A172 (cell line): Measurements from ENCODE around the gene MEAF6. TPM values are rescaled to one million over a fixed set of nuclear protein-coding genes. Genes with fewer than 3 reads are reported as not detected.

Experiments used
- DNase-seq: peaks from one replicate; pipeline ENCODE4 v3.0.0-alpha.2; 2015; ENCODE audit warnings: low spot score
- total RNA-seq: library from RNA; depleted of rRNA; stranded (reverse); fragments of >200 nt; shearing (Covaris generic); gene quantifications from 2 replicates; pipeline ENCODE4 v1.2.3, GENCODE V29; 2014

The MEAF6 gene
- total RNA-seq, 1 experiment from 2014 or later: 68.5 TPM

DNA sequence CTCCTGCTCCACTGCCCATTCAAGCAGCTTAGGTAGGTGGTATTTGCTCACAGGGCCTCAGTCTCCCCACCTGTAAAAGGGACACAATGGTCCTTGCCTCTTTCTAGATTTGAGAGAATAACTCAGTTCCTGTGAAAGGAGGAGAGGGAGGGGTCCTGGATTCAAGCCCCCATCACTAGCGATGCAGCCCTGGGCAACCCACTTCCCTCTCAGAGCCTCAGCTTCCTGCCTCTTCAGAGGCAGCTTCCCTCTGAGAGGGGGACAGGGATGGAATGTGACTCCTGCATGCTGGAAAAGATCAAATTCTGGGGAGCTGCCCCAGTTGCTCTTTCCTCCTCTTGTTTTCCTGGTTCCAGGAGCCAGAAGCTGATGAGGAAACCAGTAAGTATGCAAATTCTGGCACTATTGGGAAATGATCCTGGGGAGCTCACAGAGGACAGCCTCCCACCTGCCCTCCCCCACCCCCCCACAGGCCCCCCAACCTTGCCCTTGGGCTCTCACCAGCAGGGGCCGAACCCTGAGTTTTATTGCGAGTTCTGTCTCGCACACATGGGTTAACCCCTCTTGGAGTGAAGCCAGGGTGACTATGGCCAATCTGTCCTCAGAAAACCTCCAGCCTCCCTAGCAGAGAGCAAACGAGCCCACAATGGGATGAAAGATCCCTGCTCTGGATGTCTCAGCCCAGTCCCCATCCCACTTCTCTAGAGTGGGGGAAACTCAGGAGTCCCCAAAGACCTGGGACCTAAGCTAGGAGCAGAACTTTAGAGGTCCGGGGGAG lies 28.5 kb downstream of the MEAF6 start:
- no peak for DNase-seq

DNA sequence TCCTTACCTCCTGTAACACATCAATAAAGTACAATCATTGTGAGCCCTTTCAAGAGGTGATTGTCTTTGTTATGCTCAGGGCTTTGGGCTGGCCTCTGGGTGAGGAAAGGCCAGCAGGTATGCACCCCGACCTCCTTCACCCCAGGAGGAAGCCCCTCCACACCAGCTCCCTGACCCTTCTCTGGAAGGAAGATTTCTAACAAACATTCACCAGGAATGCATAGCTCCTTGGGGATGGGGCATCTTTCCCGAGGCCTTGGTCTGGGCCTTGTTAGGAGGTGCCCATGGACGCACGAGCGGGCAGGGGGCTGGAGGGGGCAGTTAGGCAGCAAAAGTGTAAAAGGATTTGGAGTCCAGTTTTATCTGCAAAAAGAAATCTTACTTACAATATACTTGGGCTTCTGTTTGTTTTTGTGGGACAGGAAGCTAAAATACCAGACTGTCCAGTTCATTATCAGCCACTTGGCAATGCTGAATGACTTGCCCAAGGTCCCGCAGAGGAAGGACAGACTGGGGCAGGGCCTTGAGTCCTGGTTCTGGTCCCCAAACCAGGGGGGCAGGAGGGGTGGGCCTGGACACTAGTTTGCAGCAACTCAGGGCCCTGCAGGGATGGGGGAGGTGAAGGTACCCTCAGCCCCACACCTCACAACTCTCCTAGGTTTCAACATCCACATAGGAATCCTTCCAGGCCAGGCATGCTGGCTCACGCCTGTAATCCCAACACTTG lies 30.1 kb downstream of the MEAF6 start:
- DNase-seq: no peak

DNA sequence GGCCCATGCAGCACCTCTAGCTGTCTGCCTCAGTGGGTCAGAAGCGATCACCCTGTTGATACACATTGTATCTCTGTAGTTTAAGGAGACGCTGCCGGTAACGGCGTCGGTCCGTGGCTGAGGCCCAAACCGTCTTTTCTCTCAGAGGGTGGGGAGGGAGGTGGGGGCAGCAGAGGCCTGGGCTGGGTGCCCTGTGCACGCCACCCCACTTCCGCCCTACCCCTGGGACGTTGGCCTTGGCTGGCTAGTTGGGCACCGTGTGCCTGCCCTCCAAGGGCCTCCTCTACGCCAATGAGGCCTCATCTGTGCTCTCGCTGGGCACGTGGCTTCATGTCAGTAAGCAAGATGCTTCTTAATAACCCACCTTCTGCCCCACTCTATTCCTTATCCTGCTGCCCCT lies 30.8 kb downstream of the MEAF6 start:
- DNase-seq: no peak

GRCh38 chr1:37482796-37483744 lies 31.5 kb downstream of the MEAF6 start:
- DNase-seq: no peak

- no peak for DNase-seq
Measured at GRCh38 chr1:37482004-37482785, 32.4 kb downstream of the MEAF6 start.

GRCh38 chr1:37481289-37482003 lies 33.1 kb downstream of the MEAF6 start:
- no peak for DNase-seq

GRCh38 chr1:37480581-37481288 lies 33.8 kb downstream of the MEAF6 start:
- DNase-seq: no peak

DNA sequence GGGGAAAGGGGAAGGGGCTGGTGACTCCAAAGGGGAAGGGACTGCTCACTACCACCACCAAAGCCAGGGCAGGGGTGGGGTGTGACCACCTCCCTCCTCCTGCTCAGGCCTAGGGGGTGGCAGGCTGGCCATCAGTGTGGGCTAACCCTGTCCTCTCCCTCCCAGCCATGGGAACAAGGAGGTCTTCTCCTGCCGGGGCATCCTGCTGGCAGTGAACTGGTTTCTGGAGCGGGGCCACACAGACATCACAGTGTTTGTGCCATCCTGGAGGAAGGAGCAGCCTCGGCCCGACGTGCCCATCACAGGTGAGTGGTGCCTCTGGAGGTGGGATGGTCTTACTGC lies 34.5 kb downstream of the MEAF6 start:
- DNase-seq: no peak

- DNase-seq: peak; percentile 90
Measured at GRCh38 chr1:37479255-37480124, 35.1 kb downstream of the MEAF6 start.

GRCh38 chr1:37478890-37479254 lies 35.7 kb downstream of the MEAF6 start:
- peak; percentile 34 for DNase-seq

GRCh38 chr1:37478451-37478881 lies 36.1 kb downstream of the MEAF6 start:
- DNase-seq: peak; percentile 41

DNA sequence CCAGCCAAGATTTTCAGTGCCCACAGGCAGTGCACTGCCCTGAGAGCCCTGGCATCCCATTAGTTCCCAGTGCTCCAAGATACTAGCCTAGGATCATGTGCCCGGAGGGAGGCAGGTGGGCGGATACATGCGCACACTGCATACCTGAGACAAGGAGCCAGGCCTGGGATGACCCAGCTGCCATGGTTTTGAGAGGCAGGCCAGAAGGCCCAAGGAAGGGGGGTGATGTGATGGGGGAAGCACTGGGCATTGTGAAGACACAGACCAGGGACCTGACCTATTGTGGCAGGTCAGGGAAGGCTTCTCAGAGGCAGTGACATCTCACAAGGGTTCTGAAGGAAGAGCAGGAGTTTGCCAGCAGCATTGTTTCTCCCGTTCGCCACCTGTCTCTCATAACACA lies 36.6 kb downstream of the MEAF6 start:
- DNase-seq: no peak

- peak; percentile 72 for DNase-seq
Measured at GRCh38 chr1:37477198-37477931, 37.2 kb downstream of the MEAF6 start.

DNA sequence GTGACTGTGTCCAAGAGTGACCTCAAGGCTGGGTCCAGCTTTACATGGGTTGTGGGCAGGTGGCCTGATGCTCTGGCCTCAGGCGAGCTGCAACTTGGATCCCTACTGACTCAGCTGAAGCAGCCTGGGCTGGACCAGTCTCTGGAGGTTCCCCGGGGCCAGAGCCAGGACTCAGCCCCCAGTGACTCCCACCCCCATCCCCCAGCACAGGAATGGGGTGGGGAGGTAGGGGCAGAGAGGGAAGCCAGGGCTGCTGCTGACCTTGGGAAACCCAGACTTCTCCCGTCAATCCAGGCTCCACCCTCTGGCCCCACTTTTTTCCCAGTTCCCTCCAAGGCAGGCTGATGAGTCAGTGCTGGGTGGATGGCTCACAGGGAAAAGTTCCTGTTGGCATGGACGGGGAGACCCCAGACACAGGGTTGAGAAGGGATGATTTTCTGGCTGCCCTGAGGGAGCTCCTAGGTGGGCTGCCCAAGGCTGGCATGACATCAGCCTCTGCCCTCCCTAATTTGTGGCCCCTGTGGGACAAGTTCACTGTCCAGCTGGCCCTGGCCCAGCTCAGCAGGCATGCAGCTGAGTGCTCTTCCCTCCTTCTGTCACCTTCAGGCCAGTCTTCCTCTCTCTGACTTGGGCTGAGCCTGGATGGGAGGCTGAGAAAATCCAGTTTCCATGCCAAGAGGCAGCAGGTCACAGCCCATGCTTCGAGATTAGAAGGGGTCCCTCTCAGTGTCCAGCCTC lies 37.9 kb downstream of the MEAF6 start:
- peak; percentile 81 for DNase-seq

DNA sequence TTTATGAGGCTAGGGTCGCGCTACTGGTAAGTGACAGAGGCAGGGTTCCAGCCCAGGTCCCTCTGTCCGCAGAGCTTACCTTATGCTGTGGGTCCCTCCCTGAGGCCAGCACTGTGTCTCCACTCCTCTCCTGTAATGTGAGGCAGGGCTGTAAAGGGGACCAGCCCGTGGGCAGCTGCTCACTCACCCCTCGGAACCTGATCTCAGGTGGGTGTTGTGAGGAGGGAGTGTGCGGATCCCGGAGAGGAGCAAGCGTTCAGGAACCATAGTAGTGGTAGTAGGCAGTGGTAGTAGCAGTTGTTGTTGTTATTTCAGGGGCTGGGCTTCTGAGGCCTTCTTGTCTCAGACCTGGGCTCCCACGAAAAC lies 38.5 kb downstream of the MEAF6 start:
- no peak for DNase-seq

GRCh38 chr1:37475380-37476086 lies 39.0 kb downstream of the MEAF6 start:
- DNase-seq: no peak
